ENCODE results near the gene CCDC149. TPM values are rescaled to one million over a fixed set of nuclear protein-coding genes. Genes with fewer than 3 reads are reported as not detected.

The CCDC149 gene
- total RNA-seq, 1 donor: 8.6 TPM

- peak; percentile 29 for DNase-seq (ENCODE audit: low read depth)
- H3K4me3 ChIP-seq (ENCODE audit: low read depth, low read length): no peak overlapping the region
- TF ChIP-seq CTCF (IDR thresholded peaks at IDR 0.05; ENCODE audit: insufficient read depth, low read depth, low read length): no peak
Measured at GRCh38 chr4:24930151-24930550, 17.3 kb upstream of the CCDC149 start.

- DNase-seq (ENCODE audit: low read depth): no peak
- H3K4me3 ChIP-seq (ENCODE audit: low read depth, low read length): no peak overlapping the region
- TF ChIP-seq CTCF (IDR thresholded peaks at IDR 0.05; ENCODE audit: insufficient read depth, low read depth, low read length): no peak
Measured at GRCh38 chr4:24928708-24929107, 15.9 kb upstream of the CCDC149 start.

GRCh38 chr4:24927049-24927448, 14.2 kb upstream of the CCDC149 start:
- no peak for DNase-seq (ENCODE audit: low read depth)
- H3K4me3 ChIP-seq (ENCODE audit: low read depth, low read length): no peak overlapping the region
- no peak for TF ChIP-seq CTCF (IDR thresholded peaks at IDR 0.05; ENCODE audit: insufficient read depth, low read depth, low read length)

GRCh38 chr4:24924309-24924781, 11.5 kb upstream of the CCDC149 start:
- H3K4me3 ChIP-seq (ENCODE audit: low read depth, low read length): no peak overlapping the region
- no peak for TF ChIP-seq CTCF (IDR thresholded peaks at IDR 0.05; ENCODE audit: insufficient read depth, low read depth, low read length)

GRCh38 chr4:24923550-24923949, 10.7 kb upstream of the CCDC149 start:
- no peak for DNase-seq (ENCODE audit: low read depth)
- no peak for TF ChIP-seq CTCF (IDR thresholded peaks at IDR 0.05; ENCODE audit: insufficient read depth, low read depth, low read length)
- no peak overlapping the region for H3K4me3 ChIP-seq (ENCODE audit: low read depth, low read length)

More at GRCh38 chr4:24924309-24924781, 11.5 kb upstream of the CCDC149 start:
- peak; percentile 78 for DNase-seq (ENCODE audit: low read depth)

GRCh38 chr4:24923002-24923401, 10.2 kb upstream of the CCDC149 start:
- no peak for TF ChIP-seq CTCF (IDR thresholded peaks at IDR 0.05; ENCODE audit: insufficient read depth, low read depth, low read length)
- no peak for DNase-seq (ENCODE audit: low read depth)
- H3K4me3 ChIP-seq (ENCODE audit: low read depth, low read length): no peak overlapping the region

- H3K4me3 ChIP-seq (ENCODE audit: low read depth, low read length): no peak overlapping the region
- no peak for DNase-seq (ENCODE audit: low read depth)
- no peak for TF ChIP-seq CTCF (IDR thresholded peaks at IDR 0.05; ENCODE audit: insufficient read depth, low read depth, low read length)
Measured at GRCh38 chr4:24922416-24922815, 9.6 kb upstream of the CCDC149 start.

All from fibroblast of villous mesenchyme (primary cell).